Breast epithelium (tissue), 4 donors: ENCODE results near the gene MYH9. TPM values are rescaled to one million over a fixed set of nuclear protein-coding genes. Genes with fewer than 3 reads are reported as not detected.

Source experiments
- DNase-seq, 2 donors: peaks; one replicate each; pipeline ENCODE4 v3.0.0-alpha.2; 2019; ENCODE audit warnings: low spot score in 2 of 2
- H3K27ac ChIP-seq, 2 donors: fragments of 200-600 bp; sonication (generic) in 1 of 2; one replicate each; pipeline ENCODE4 v1.5.1; 2016 to 2019; ENCODE audit warnings: mild to moderate bottlenecking in 1 of 2
- H3K27me3 ChIP-seq, 2 donors: fragments of 200-600 bp; sonication (generic) in 1 of 2; one replicate each; pipeline versions ENCODE4 v1.5.1 to v1.6.0; 2017 to 2019; ENCODE audit warnings: control low read depth in 1 of 2, mild to moderate bottlenecking in 1 of 2
- H3K36me3 ChIP-seq: fragments of 200-600 bp; one replicate; pipeline ENCODE4 v1.5.1; 2019
- H3K4me1 ChIP-seq, 2 donors: fragments of 200-600 bp; sonication (generic); one replicate each; pipeline ENCODE4 v1.5.1; 2016 to 2019; ENCODE audit warnings: control low read depth in 1 of 2
- H3K4me3 ChIP-seq, 3 donors: fragments of 200-600 bp; sonication (generic); 1 replicate in 2 of 3; 2 replicates in 1 of 3; pipeline ENCODE4 v1.5.1; 2016 to 2019; ENCODE audit warnings: mild to moderate bottlenecking in 3 of 3, moderate library complexity in 2 of 3
- H3K9me3 ChIP-seq, 2 donors: fragments of 200-600 bp; sonication (generic) in 1 of 2; one replicate each; pipeline ENCODE4 v1.5.1; 2016 to 2019; ENCODE audit warnings: control low read depth in 1 of 2
- CTCF ChIP-seq, 3 donors: fragments of 450-650 bp; IDR thresholded peaks; one replicate each; pipeline ENCODE4 v1.5.1; 2016 to 2017; ENCODE audit warnings: antibody characterized with exemption in 3 of 3, mild to moderate bottlenecking in 3 of 3, moderate library complexity in 3 of 3
- POLR2A ChIP-seq: fragments of 450-650 bp; IDR thresholded peaks from one replicate; pipeline ENCODE4 v1.6.1; 2016; ENCODE audit warnings: antibody characterized with exemption, mild to moderate bottlenecking, moderate library complexity
- POLR2AphosphoS5 ChIP-seq, 3 donors: sonication (generic); formaldehyde crosslinking; IDR thresholded peaks; one replicate each; pipeline ENCODE4 v1.6.1; 2017; ENCODE audit warnings: antibody characterized with exemption in 3 of 3
- intact Hi-C: fragments of 100-400 bp; cut with DNase I; formaldehyde crosslinking; loops from one replicate; pipeline ENCODE4 v1.15.1; 2023; ENCODE audit warnings: low total_unique reads
- total RNA-seq, 3 donors: library from RNA; depleted of rRNA; stranded (reverse); fragments of >200 nt; gene quantifications; one replicate each; pipeline ENCODE4 v1.1.0, GENCODE V29; 2016

The MYH9 gene
- total RNA-seq, 3 donors from 2014 or later = 169 to 392 (median 268) TPM

- Histone ChIP-seq H3K4me3 (peak overlapping the region in 1 of 3 donors; percentile 35), H3K36me3 (peaks cover 4% of the 10 kb centered on the region), H3K4me1 (peaks cover 35 to 72% of the 10 kb centered on the region in 2 donors), H3K27me3 (no peaks in the 10 kb centered on the region), H3K27ac (peak overlapping the region; percentile 96 to 97), H3K9me3 (no peaks in the 10 kb centered on the region)
- intact Hi-C loops = no loop called here
- DNase-seq = peak in 1 of 2 donors; percentile 78
- TF ChIP-seq POLR2A (no peak), POLR2AphosphoS5 (IDR thresholded peaks at IDR 0.05) (peak in 1 of 3 donors; percentile 57), CTCF (IDR thresholded peaks at IDR 0.05) (peak in 1 of 3 donors; percentile 13)
Measured at GRCh38 chr22:36334821-36335603, 52.8 kb downstream of the MYH9 start.

GRCh38 chr22:36334081-36334820 lies 53.5 kb downstream of the MYH9 start:
- H3K27me3 ChIP-seq = no peaks in the 10 kb centered on the region
- no peak overlapping the region for H3K4me3 ChIP-seq
- peaks cover 40 to 75% of the 10 kb centered on the region in 2 donors for H3K4me1 ChIP-seq
- intact Hi-C loops = no loop called here
- no peak for DNase-seq
- peak overlapping the region; percentile 96 to 97 for H3K27ac ChIP-seq
- H3K9me3 ChIP-seq = no peaks in the 10 kb centered on the region
- peak in 2 of 3 donors; percentile 15 to 49 for TF ChIP-seq POLR2AphosphoS5 (IDR thresholded peaks at IDR 0.05)
- TF ChIP-seq CTCF (IDR thresholded peaks at IDR 0.05) = no peak
- H3K36me3 ChIP-seq = peaks cover under 1% of the 10 kb centered on the region

- intact Hi-C loops = no loop called here
- Histone ChIP-seq H3K9me3 (no peaks in the 10 kb centered on the region), H3K4me1 (peaks cover 46 to 79% of the 10 kb centered on the region in 2 donors), H3K4me3 (no peak overlapping the region), H3K27ac (peak overlapping the region; percentile 96 to 97), H3K36me3 (no peaks in the 10 kb centered on the region), H3K27me3 (no peaks in the 10 kb centered on the region)
- no peak for DNase-seq
- TF ChIP-seq POLR2AphosphoS5 (IDR thresholded peaks at IDR 0.05) (peak in 1 of 3 donors; percentile 7), POLR2A (no peak)
Measured at GRCh38 chr22:36333644-36334043, 54.1 kb downstream of the MYH9 start.

GRCh38 chr22:36332623-36333332 lies 55.0 kb downstream of the MYH9 start:
- Histone ChIP-seq H3K27ac (peak overlapping the region; percentile 96 to 97), H3K36me3 (no peaks in the 10 kb centered on the region), H3K4me1 (peaks cover 48 to 81% of the 10 kb centered on the region in 2 donors), H3K9me3 (no peaks in the 10 kb centered on the region), H3K4me3 (peak overlapping the region in 1 of 3 donors; percentile 0), H3K27me3 (no peaks in the 10 kb centered on the region)
- intact Hi-C loops = no loop called here
- TF ChIP-seq CTCF (IDR thresholded peaks at IDR 0.05) = no peak
- TF ChIP-seq POLR2AphosphoS5 (IDR thresholded peaks at IDR 0.05) = peak in 2 of 3 donors; percentile 49 to 63
- TF ChIP-seq POLR2A = no peak
- DNase-seq = peak in 1 of 2 donors; percentile 90

GRCh38 chr22:36331912-36332622 lies 55.7 kb downstream of the MYH9 start:
- intact Hi-C loops = no loop called here
- DNase-seq = no peak
- peak overlapping the region; percentile 96 to 97 for H3K27ac ChIP-seq
- H3K4me3 ChIP-seq = peak overlapping the region in 1 of 3 donors; percentile 44
- H3K9me3 ChIP-seq = no peaks in the 10 kb centered on the region
- TF ChIP-seq POLR2A = no peak
- peak in 1 of 3 donors; percentile 10 for TF ChIP-seq CTCF (IDR thresholded peaks at IDR 0.05)
- TF ChIP-seq POLR2AphosphoS5 (IDR thresholded peaks at IDR 0.05) = peak; percentile 5 to 62 (median 48)
- no peaks in the 10 kb centered on the region for H3K36me3 ChIP-seq
- no peaks in the 10 kb centered on the region for H3K27me3 ChIP-seq
- H3K4me1 ChIP-seq = peaks cover 48 to 81% of the 10 kb centered on the region in 2 donors
